AG04450 (cell line): ENCODE data around the gene DNLZ. TPM values are rescaled to one million over a fixed set of nuclear protein-coding genes. Genes with fewer than 3 reads are reported as not detected.
"Not testable (repeated sequence)": the region's sequence is repeated elsewhere in the genome, so short reads cannot be mapped to it uniquely, and the experiment has no call there.

Source experiments
- CTCF ChIA-PET: fragments of 300-600, 350-600 bp; formaldehyde crosslinking; extraction: SDS; loops from one replicate; lab custom pipeline; 2022; ENCODE audit warnings: antibody characterized with exemption, inconsistent platforms; lab: Charles Lee
- POLR2A ChIA-PET: fragments of 350-600 bp; formaldehyde crosslinking; extraction: SDS; loops from one replicate; lab custom pipeline; 2021; ENCODE audit warnings: antibody characterized with exemption, inconsistent platforms; lab: Yijun Ruan, JAX
- DNase-seq: peaks from one replicate; pipeline ENCODE4 v3.0.0-alpha.2; 2011; ENCODE audit warnings: low read depth, low spot score
- H3K27ac ChIP-seq: one replicate; pipeline ENCODE4 v1.5.1; 2012; ENCODE audit warnings: low read depth, low read length, control low read depth
- H3K27me3 ChIP-seq: one replicate; pipeline ENCODE4 v1.6.0; 2012; ENCODE audit warnings: low read length; ENCODE audit not compliant: control insufficient read depth, insufficient read depth
- H3K4me3 ChIP-seq: 2 replicates; pipeline ENCODE4 v1.5.1; 2011; ENCODE audit warnings: mild to moderate bottlenecking, low read depth, low read length, control low read depth
- H3K9me3 ChIP-seq: 2 replicates; pipeline ENCODE4 v1.5.1; 2012; ENCODE audit warnings: low read length; ENCODE audit not compliant: control insufficient read depth, insufficient read depth
- polyA plus RNA-seq: library from polyadenylated mRNA; depleted of rRNA; stranded (reverse); fragments of >200 nt; gene quantifications from 2 replicates; pipeline ENCODE4 v1.2.3, GENCODE V29; 2011
- TF ChIP-seq, protein P1 (sequence below): IDR thresholded peaks from 2 replicates; pipeline ENCODE4 v1.5.1; 2011; ENCODE audit warnings: low read depth, low read length, control low read depth, inconsistent platforms

DNLZ gene
- polyA plus RNA-seq, 1 experiment, result 3.7 TPM

GRCh38 chr9:136409557-136410455 lies 46.3 kb upstream of the DNLZ start:
- Histone ChIP-seq H3K4me3 (peak overlapping the region; percentile 95), H3K9me3 (peaks cover 4% of the 10 kb centered on the region; the same call in 1 of the 2 replicates), H3K27me3 (no peaks in the 10 kb centered on the region), H3K27ac (peak overlapping the region; percentile 31)
- no peak for DNase-seq
- ChIA-PET CTCF (interaction anchor here (1.1 to 1.4 kb wide), 3 partner anchors 9 to 98 kb away, joined by 3 to 6 read pairs (median 6); no protein-coding TSS in a partner anchor), POLR2A (interaction anchor here (0.7 to 1.5 kb wide), 4 partner anchors 8 to 83 kb away, joined by 4 to 5 read pairs (median 4); partner anchors contain the start of genes DNLZ and GPSM1)
- TF ChIP-seq, protein P1, sequence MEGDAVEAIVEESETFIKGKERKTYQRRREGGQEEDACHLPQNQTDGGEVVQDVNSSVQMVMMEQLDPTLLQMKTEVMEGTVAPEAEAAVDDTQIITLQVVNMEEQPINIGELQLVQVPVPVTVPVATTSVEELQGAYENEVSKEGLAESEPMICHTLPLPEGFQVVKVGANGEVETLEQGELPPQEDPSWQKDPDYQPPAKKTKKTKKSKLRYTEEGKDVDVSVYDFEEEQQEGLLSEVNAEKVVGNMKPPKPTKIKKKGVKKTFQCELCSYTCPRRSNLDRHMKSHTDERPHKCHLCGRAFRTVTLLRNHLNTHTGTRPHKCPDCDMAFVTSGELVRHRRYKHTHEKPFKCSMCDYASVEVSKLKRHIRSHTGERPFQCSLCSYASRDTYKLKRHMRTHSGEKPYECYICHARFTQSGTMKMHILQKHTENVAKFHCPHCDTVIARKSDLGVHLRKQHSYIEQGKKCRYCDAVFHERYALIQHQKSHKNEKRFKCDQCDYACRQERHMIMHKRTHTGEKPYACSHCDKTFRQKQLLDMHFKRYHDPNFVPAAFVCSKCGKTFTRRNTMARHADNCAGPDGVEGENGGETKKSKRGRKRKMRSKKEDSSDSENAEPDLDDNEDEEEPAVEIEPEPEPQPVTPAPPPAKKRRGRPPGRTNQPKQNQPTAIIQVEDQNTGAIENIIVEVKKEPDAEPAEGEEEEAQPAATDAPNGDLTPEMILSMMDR, result no peak

GRCh38 chr9:136407911-136408310 lies 44.4 kb upstream of the DNLZ start:
- CTCF ChIA-PET, result no interaction called here
- no peak overlapping the region for H3K4me3 ChIP-seq
- no peak for DNase-seq

GRCh38 chr9:136407061-136407460 lies 43.5 kb upstream of the DNLZ start:
- DNase-seq, CTCF ChIA-PET, POLR2A ChIA-PET, H3K27me3 ChIP-seq, H3K9me3 ChIP-seq, H3K4me3 ChIP-seq, H3K27ac ChIP-seq: not testable (repeated sequence)

More at GRCh38 chr9:136407911-136408310, 44.4 kb upstream of the DNLZ start:
- TF ChIP-seq, protein P1, result no peak
- peaks cover 4% of the 10 kb centered on the region; the same call in 1 of the 2 replicates for H3K9me3 ChIP-seq
- POLR2A ChIA-PET, result no interaction called here
- H3K27ac ChIP-seq, result no peak overlapping the region
- no peaks in the 10 kb centered on the region for H3K27me3 ChIP-seq

GRCh38 chr9:136405904-136406303 lies 42.4 kb upstream of the DNLZ start:
- H3K27me3 ChIP-seq, DNase-seq, H3K27ac ChIP-seq, H3K9me3 ChIP-seq, POLR2A ChIA-PET, H3K4me3 ChIP-seq: not testable (repeated sequence)
- CTCF ChIA-PET, result interaction anchor here (0.6 kb wide), 1 partner anchor 94 kb away, joined by 3 read pairs; no protein-coding TSS in a partner anchor

- CTCF ChIA-PET, result interaction anchor here (0.6 kb wide), 1 partner anchor 93 kb away, joined by 3 read pairs; no protein-coding TSS in a partner anchor
- DNase-seq, result no peak
- POLR2A ChIA-PET, result no interaction called here
- no peaks in the 10 kb centered on the region; the same call in 1 of the 2 replicates for H3K9me3 ChIP-seq
- H3K27me3 ChIP-seq, result no peaks in the 10 kb centered on the region
- TF ChIP-seq, protein P1, result no peak
- H3K4me3 ChIP-seq, result no peak overlapping the region
- H3K27ac ChIP-seq, result no peak overlapping the region
Measured at GRCh38 chr9:136405481-136405880, 41.9 kb upstream of the DNLZ start.

GRCh38 chr9:136404801-136405136 lies 41.2 kb upstream of the DNLZ start:
- ChIA-PET CTCF (no interaction called here), POLR2A (no interaction called here)
- Histone ChIP-seq H3K27me3 (no peaks in the 10 kb centered on the region), H3K9me3 (no peaks in the 10 kb centered on the region), H3K27ac (no peak overlapping the region), H3K4me3 (no peak overlapping the region)
- no peak for DNase-seq
- TF ChIP-seq, protein P1, result no peak
